ENCODE measurements around the gene TMEM181.
A peak's percentile ranks its signal among the peaks of the same experiment; 100 is the strongest.
"Not testable (repeated sequence)": the region's sequence is repeated elsewhere in the genome, so short reads cannot be mapped to it uniquely, and the experiment has no call there.

The TMEM181 gene, protein sequence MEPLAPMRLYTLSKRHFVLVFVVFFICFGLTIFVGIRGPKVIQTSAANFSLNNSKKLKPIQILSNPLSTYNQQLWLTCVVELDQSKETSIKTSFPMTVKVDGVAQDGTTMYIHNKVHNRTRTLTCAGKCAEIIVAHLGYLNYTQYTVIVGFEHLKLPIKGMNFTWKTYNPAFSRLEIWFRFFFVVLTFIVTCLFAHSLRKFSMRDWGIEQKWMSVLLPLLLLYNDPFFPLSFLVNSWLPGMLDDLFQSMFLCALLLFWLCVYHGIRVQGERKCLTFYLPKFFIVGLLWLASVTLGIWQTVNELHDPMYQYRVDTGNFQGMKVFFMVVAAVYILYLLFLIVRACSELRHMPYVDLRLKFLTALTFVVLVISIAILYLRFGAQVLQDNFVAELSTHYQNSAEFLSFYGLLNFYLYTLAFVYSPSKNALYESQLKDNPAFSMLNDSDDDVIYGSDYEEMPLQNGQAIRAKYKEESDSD

DNA sequence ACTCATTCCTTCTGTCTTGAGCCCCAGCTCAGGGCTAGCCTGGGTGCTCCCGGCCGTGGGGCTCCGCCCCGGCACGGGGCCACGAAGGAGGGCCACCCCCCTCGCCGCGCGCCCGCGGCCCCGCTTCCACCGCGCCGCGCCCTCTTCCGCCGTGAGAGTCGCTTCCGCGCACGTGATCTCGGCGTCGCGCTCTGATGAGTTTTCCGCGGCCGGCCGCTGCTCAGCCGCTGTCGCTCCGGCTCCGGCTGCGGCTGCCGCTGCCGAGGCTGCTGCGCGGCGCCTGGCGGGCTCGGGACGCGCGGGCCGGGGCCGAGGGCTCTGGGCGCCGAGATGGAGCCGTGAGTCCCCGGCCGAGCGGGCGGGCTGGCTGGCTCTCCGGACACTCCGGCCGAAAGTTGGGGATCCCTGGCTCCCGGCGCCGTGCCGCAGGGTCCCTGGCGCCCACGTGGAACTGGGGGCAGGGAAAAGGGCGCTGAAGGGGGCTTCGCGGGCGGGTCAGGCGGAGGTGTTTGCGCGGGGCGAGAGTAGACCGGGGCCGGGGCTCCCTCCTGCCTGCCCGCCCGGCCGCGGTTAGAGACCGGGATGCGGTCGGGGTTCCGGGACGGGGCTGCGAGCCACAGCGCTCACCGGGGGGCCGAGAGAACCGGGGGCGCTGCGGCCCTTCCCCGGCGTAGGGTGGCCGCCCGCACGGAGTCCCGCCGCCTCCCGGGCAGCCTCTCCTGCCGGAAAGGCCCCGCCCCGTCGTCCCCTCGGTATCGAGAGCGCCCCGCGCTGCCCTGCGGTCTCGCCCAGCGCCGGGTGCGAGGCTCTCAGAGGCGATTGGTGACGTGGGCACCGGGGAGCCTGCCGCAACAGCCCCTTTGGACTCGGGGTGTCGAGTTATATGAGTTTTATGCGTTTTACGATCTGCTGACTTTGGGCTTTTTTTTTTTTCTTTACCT, at the start of gene TMEM181:
TSS of gene TMEM181 (plus strand) at position 197 of the 941 bp plus-strand sequence. CDS start at position 331, 134 bp downstream.
- FAIRE-seq = peak; percentile 81
- peak; percentile 84 for DNase-seq (ENCODE audit: insufficient read length, low spot score)

DNA sequence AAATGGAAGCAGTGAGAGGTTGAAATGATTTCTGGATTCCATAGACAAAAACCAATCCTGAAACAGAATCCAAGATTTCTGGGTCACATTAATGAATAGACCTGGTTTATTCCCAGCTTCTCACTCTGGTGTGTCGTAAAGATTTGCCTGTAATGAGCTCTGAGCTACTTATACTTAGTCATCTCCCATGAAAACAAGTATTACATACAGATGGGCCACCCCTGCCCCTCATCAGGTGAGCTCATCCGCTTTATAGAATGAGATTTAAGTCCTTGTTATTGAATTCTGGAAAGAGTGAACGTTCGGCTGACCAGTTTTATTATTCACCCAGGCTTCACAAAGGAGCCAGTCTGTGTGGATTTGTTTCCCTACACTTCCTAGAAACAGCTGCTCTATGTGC, 47.1 kb upstream of the TMEM181 start:
- DNase-seq (ENCODE audit: insufficient read length, low spot score) = no peak

DNA sequence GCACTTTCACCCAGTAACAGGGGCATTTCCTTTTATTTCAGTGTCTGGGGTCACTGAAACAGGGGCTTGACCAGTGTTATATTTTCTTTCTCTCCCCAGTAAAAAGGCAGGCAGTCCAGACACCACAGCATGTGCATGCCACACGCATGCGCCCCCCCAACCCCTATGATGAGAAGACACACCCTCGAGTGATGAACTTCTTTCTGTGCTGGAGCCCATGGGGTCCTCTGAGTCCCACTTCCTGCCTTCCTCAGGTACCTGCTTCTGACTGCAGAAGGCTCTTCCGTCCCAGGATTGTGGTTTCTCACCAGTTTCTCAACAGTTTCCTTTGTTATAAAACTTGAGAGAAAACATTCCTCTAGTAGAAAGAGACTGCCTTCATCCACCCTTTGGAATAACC, 45.7 kb upstream of the TMEM181 start:
- no peak for FAIRE-seq
- no peak for DNase-seq (ENCODE audit: insufficient read length, low spot score)

More for the DNA sequence above, 47.1 kb upstream of the TMEM181 start:
- FAIRE-seq = no peak

DNA sequence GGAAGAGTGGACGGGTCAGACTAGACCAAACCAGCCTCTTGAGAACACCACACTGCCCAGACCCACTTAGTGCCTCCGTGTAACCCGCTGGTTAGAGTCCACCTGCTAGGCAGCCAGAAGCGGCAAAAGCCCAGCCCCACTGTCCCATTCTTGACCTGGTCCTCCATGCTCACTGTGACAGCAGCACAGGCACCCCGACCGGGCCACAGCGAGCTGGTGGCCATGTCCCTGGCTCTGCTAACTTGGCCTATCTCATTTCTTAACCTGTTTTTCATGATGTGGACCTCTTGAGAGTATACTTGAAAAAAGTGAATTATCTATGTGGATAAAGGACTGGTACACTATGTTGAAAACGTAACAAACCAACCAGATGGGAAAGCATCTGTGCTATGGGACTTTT, 44.9 kb upstream of the TMEM181 start:
- DNase-seq (ENCODE audit: insufficient read length, low spot score) = no peak
- no peak for FAIRE-seq

DNA sequence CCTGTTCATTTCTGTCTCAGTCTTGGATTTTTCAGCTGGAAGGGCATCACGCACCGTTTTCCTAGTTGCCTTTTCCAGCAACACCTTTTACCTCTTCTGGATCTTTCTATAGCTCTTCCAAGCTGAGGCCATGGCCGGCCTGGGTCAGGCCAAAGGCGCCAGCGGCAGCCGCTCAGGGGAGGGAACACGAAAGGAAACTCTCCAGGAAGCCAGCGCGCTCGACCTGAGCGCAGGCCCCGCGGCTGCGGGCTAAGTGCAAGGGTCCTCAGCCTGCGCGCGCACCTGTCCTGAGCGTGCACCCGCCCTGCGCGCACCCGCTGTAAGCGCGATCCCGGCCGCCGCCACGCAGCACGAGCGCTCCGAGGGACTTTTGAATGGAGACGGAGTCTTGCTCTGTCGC, 43.8 kb upstream of the TMEM181 start:
- FAIRE-seq = no peak
- no peak for DNase-seq (ENCODE audit: insufficient read length, low spot score)

DNA sequence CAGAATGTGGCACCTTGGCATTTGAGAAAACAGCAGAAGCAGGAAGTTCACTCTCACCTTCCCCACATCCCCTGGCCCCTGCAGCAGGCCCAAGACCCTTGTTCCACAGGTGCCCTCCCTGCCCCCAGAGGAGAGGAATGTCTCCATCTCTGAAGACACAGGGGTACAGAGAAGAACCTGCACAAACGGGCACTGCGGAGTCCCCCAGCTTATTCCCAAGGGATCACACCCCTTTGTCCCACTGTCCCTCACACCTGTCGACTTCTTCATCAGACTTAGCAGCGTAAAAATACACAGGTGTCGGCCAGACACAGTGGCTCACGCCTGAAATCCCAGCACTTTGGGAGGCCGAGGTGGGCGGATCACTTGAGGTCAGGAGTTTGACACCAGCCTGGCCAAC, 42.9 kb upstream of the TMEM181 start:
- DNase-seq (ENCODE audit: insufficient read length, low spot score) (no peak), FAIRE-seq (no peak)

DNA sequence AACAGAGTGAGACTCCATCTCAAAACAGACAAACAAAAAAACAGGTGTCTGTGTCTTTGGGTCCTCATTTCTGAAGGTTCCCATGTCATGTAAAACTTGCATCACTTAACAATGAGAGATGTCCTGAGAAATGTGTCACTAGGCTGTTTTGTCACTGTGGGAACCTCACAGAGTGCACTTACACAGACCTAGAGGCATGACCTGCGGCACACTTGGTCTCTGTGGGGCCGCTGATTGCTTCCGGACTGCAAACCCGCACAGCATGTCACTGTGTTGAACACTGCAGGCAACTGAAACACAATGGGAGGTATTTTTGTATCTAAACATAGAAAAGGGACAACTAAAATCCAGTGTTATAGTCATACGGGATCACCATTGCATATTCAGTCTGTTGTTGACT, 42.3 kb upstream of the TMEM181 start:
- no peak for FAIRE-seq
- DNase-seq (ENCODE audit: insufficient read length, low spot score) = no peak

DNA sequence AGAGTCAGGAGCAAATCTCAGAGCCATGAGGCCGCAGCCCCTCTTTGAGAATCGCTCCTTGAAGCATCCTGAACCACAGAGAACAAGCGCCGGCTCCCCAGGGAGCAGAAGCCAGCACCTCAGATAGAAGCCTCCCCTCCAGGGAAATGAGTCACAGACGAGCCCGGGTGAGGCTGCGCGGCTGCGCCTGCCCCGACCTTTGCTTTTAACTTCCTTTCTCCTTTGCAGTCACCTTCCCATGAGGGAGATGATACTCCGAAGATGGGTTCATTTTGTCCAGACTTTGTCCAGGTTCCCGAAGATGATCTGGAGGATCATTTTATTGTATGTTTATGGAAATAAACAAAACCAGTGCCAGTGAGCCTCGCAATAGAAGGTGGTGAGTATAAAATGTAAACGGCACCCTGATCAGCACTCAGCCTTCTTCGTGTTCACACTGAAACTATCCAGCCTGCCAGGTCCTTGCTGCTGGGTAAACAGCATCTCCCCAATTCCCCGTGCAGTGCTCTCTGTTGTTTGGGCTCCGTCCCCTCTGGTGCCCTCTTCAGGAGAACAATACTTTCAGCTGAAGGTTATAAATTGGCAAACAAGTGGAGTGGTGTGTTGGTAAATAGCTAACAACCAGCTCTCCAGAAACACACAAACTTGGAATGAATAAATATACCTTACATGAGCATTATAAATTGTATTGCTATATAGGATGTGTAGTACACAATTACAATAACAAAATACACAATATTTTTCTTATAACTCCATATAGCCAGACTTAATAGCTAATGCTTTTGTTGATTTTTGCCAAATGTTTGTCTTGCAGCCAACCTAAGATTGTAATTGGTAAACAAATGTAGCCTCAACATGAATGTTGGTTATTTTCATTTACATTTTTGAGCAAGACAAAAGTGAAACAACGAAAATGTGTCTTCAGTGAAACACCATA, 41.4 kb upstream of the TMEM181 start:
- DNase-seq (ENCODE audit: insufficient read length, low spot score) (peak; percentile 67), FAIRE-seq (peak; percentile 96)

DNA sequence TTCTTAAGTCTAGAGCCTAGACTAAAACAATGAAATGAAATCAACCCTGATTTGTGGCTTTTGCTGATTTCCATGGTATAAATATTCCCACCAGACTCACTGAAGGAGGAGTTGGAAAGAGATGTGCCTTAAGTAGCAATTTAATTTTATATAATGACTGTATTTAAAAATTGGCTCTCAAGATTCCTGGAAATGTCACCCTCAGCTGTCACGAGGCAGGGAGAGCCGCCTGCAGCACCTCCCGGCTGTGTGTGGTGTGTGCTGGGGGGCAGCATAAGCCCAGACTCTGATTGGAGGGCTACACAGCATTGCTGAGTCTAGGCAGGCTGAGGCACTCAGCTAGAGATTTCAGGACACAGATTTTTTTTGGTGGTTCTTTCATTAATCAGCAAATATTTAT, 40.6 kb upstream of the TMEM181 start:
- FAIRE-seq = no peak
- DNase-seq (ENCODE audit: insufficient read length, low spot score) = no peak

DNA sequence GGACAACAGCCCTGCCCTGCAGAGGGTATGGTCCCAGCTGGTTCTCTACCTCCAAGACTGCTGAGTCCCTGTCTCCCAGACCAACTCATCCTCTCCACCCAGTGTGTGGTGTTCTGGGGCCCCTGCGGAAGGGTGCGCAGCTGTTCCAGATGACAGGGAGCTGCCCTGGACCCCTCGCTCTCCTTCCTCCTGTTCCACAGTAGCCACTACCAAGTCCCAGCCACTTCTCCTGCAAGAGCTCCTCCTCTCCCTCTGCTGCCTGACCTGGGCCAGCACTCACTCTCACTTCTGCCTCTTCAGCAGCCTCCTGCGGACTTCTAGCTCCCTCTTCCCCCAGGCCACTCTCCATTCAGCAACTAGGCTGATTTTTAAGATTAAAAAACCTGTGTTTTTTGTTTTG, 40.1 kb upstream of the TMEM181 start:
- DNase-seq (ENCODE audit: insufficient read length, low spot score) (no peak), FAIRE-seq (no peak)

DNA sequence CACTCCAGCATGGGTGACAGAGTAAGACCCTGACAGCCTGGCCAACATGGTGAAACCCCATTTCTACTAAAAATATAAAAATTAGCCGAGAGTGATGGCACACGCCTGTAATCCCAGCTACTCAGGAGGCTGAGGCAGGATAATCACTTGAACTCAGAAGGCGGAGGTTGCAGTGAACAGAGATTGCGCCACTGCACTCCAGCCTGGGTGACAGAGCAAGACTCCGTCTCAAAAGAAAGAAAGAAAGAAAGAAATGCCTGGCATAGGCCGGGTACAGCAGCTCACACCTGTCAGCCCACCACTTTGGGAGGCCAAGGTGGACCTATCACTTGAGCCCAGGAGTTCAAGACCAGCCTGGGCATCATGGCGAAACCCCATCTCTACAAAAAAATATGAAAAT, 38.9 kb upstream of the TMEM181 start:
- not testable (repeated sequence) for DNase-seq (ENCODE audit: insufficient read length, low spot score); FAIRE-seq

DNA sequence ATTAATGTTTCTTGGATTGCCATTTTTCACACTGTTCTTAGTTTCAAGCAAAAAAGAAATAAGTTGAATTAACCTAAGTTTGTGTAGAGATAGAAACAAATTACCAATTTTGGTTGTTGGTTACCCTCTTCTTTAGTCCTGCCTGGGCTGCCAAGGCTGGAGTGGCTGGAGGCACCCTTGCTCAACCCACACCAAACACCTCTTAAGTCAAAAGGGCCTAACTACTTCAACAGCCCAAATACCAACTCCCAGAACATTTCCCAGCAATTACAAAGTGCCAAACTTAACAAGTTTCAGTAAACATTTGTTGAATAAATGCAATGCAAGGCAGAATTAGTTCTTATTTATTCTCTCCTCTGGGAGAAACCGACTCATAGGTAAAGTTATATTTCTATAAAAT, 38.1 kb upstream of the TMEM181 start:
- DNase-seq (ENCODE audit: insufficient read length, low spot score) (no peak), FAIRE-seq (no peak)

DNA sequence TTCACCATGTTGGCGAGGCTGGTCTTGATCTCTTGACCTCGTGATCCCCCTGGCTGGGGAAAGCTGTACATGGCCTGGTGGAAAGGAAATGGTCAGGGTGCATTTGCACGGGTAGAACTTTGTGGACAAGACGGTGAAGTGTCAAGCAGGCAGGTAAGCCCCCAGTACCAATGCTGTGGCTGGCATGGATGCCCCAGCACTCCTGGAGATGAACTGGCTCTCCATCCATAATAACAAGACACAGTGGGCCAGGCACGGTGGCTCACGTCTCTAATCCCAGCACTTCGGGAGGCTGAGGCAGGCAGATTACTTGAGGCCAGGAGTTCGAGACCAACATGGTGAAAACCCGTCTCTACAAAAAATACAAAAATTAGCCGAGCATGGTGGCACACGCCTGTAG, 37.3 kb upstream of the TMEM181 start:
- FAIRE-seq = no peak
- DNase-seq (ENCODE audit: insufficient read length, low spot score) = no peak

DNA sequence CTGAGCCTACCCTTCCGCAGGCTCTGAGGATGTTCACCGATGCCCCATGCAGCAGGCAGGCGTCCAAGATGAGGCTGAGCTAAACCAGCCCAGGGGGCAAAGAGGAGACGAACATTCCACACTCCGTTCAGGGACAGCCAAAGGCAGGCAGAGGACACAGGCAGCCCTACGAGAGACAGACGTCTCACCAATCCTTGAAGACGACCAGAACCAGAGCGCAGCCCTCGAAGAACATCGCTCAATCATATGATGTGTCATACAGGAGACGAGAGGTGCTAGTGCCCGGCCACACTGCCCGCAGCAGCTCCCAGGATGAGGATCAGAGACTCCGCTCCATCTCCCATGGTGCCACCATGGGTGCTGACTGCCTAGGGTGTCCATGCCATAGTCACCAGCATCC, 35.6 kb upstream of the TMEM181 start:
- FAIRE-seq = no peak
- no peak for DNase-seq (ENCODE audit: insufficient read length, low spot score)

DNA sequence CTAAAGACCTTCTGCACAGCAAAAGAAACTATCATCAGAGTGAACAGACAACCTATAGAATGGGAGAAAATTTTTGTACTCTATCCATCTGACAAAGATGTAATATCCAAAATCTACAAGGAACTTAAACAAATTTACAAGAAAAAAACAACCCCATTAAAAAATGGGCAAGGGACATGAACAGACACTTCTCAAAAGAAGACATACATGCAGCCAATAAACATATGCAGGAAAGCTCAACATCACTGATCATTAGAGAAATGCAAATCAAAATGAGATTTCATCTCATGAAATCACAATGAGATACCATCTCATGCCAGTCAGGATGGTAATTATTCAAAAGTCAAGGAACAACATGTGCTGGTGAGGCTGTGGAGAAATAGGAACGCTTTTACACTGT, 32.0 kb upstream of the TMEM181 start:
- FAIRE-seq = not testable (repeated sequence)

DNA sequence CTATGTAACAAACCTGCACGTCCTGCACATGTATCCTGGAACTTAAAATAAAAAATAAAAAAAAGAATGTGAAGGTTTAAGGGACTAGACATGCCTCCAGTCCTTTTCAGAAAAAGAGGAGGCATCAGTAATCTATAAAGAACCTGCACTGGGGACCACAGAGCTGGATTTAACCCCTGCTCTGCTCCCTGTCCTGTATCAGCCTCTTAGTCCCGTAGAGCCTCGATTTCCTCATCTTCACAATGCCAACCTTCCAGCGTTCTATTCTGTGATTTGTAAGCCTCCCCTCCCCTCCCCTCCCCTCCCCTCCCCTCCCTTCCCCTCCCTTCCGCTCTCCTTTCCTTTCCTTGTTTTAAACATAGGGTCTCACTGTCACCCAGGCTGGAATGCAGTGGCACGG, 31.1 kb upstream of the TMEM181 start:
- FAIRE-seq (no peak), DNase-seq (ENCODE audit: insufficient read length, low spot score) (no peak)

More for the DNA sequence above, 32.0 kb upstream of the TMEM181 start:
- DNase-seq (ENCODE audit: insufficient read length, low spot score) = not testable (repeated sequence)

DNA sequence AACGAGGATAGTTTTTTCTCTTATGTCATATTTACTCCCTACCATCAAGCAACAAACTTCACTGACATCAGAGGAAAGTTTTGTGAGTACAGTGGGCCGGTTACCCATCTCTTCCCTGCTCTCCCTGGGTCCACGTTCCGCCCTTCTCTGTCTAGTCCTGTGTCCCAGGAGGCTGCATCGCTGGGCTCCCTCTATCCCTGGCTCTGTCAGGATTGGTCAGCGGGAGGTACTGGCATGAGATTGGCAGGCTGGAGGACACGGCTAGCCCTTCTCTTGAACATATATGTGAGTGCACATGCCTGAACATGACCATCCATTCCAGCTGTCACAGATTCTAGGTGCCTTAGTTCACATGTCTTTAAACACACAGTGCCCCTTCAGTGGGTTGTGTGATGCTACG, 30.3 kb upstream of the TMEM181 start:
- FAIRE-seq = no peak
- DNase-seq (ENCODE audit: insufficient read length, low spot score) = no peak

DNA sequence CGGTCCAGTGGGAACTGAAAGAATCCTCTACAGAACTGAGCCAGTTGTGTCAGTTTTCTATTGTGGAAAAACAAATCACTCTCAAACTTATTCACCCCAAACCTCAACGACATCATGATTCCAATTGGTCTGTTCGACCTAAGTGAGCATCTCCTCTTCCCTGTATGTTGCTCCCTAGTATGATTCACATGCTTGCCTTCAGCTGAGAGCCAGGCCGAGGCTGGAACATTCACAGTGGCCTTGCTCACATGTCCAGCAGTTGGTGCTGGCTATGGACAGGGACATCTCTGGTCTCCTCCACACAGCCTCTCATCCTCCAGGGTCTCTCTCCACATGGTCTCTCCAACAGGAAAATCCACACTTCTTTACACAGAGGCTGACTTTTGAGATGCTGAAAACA, 28.3 kb upstream of the TMEM181 start:
- no peak for DNase-seq (ENCODE audit: insufficient read length, low spot score)
- FAIRE-seq = no peak

DNA sequence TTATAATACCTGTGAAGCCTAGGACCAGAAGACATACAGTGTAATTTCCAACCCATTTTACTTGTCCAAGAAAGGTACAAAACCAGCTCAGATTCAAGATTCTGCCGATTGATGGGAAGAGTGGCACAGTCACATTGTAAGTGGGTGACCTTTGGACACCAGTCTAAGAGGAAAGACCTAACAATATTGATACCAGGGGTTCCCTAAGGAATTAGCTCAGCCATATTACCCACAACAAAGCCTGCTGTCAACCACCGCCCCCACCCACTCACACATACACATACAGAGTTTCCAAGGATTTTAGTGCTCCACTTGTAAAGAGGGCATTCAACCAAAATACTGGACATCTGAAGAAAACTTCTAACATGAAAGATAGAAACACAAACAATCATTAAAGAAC, 27.9 kb upstream of the TMEM181 start:
- DNase-seq (ENCODE audit: insufficient read length, low spot score) (no peak), FAIRE-seq (no peak)

DNA sequence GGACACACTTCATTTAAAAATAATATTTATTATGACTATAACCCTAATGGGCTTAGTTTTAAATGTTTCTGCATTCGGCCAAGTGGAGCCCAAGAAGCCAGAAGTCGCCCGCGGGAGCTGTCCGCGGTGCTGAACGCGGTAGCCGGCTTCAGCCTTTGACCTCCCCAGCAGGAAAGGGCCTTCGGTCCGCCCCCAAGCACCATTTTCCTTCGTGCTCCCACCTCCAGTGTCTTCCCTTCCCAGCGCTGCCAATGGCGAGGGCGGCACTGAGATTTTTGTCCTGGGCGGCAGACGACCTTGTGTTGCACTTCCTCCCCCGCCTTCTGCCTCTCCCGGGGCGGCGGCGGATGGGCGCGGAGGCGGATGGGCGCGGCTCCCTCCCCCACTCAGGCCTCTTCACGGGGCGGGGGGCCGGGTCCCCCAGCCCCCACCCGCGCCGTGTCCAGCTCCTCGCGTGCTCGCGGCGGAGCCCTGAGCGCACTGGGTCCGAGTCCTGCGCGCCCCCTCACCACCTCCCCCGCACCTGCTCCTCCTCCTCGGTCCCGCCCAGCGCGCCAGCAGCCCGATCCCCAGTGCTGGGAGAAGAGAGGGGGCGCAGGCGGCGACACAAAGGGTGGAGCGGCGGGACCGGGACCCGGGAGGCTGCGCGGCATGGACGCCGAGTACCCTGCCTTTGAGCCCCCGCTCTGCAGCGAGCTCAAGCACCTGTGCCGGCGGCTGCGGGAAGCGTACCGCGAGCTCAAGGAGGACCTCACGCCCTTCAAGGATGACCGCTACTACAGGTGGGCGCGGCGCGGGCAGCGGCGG, 23.6 kb upstream of the TMEM181 start:
- FAIRE-seq (no peak), DNase-seq (ENCODE audit: insufficient read length, low spot score) (peak; percentile 88)
